Ishikawa (cell line): ENCODE results near the gene HDLBP.

Experiments used
- CEBPB ChIP-seq: IDR thresholded peaks from 2 replicates; pipeline ENCODE4 v1.6.1; 2012
- EP300 ChIP-seq: IDR thresholded peaks from 2 replicates; pipeline ENCODE4 v1.6.1; 2012; ENCODE audit warnings: borderline replicate concordance
- MAX ChIP-seq: IDR thresholded peaks from 2 replicates; pipeline ENCODE4 v1.6.1; 2012
- ZBTB7A ChIP-seq: IDR thresholded peaks from 2 replicates; pipeline ENCODE4 v1.6.1; 2012; ENCODE audit warnings: low read depth

GRCh38 chr2:241193271-241193670, 122.2 kb downstream of the HDLBP start:
- TF ChIP-seq EP300 (no peak), ZBTB7A (no peak), CEBPB (no peak), MAX (no peak)
